SK-N-SH treated with all-trans-retinoic acid at 6 μM for 48 hours (cell line): ENCODE data around the gene HSP90B1.

Source experiments
- CREB5 ChIP-seq: fragments of 250-450 bp; sonication (Bioruptor Pico); IDR thresholded peaks from 2 replicates; pipeline ENCODE4 v1.5.1; 2020; ENCODE audit warnings: low read depth, mild to moderate bottlenecking, moderate library complexity
- CSDC2 ChIP-seq: fragments of 250-450 bp; sonication (Bioruptor Pico); IDR thresholded peaks from 2 replicates; pipeline ENCODE4 v1.5.0; 2020; ENCODE audit warnings: mild to moderate bottlenecking, moderate library complexity
- POU6F1 ChIP-seq: fragments of 250-450 bp; sonication (Bioruptor Pico); IDR thresholded peaks from 2 replicates; pipeline ENCODE4 v1.8.0; 2021; ENCODE audit warnings: low read depth, mild to moderate bottlenecking, moderate library complexity, borderline replicate concordance
- PPARA ChIP-seq: fragments of 250-450 bp; sonication (Bioruptor Pico); IDR thresholded peaks from 2 replicates; pipeline ENCODE4 v1.5.0; 2020; ENCODE audit warnings: mild to moderate bottlenecking, borderline replicate concordance
- TCF4 ChIP-seq: fragments of 250-450 bp; sonication (Bioruptor Pico); IDR thresholded peaks from 2 replicates; pipeline ENCODE4 v1.8.0; 2021; ENCODE audit warnings: mild to moderate bottlenecking, moderate library complexity, borderline replicate concordance
- TOX ChIP-seq: fragments of 250-450 bp; sonication (Bioruptor Pico); IDR thresholded peaks from 2 replicates; pipeline ENCODE4 v1.8.0; 2021; ENCODE audit warnings: mild to moderate bottlenecking, moderate library complexity, borderline replicate concordance
- ZNF70 ChIP-seq: fragments of 450-650 bp; formaldehyde crosslinking; IDR thresholded peaks from 2 replicates; pipeline ENCODE4 v1.5.0; 2020; ENCODE audit warnings: mild to moderate bottlenecking, moderate library complexity

- TF ChIP-seq PPARA, result no peak
- TF ChIP-seq POU6F1 (CRISPR knock-in tag), result no peak
- TF ChIP-seq CREB5 (CRISPR knock-in tag), result 0 out of 2 replicates have a peak, but pooled peaks have one; percentile 17
- TF ChIP-seq TOX (CRISPR knock-in tag), result no peak
- no peak for TF ChIP-seq ZNF70 (CRISPR knock-in tag)
- TF ChIP-seq CSDC2 (CRISPR knock-in tag), result no peak
- no peak for TF ChIP-seq TCF4 (CRISPR knock-in tag)
Observed at GRCh38 chr12:103969391-103969790, 39.2 kb downstream of the HSP90B1 start.
